ENCODE measurements around the gene PTPRT.
"Not testable (repeated sequence)": the region's sequence is repeated elsewhere in the genome, so short reads cannot be mapped to it uniquely, and the experiment has no call there.

The PTPRT gene

DNA sequence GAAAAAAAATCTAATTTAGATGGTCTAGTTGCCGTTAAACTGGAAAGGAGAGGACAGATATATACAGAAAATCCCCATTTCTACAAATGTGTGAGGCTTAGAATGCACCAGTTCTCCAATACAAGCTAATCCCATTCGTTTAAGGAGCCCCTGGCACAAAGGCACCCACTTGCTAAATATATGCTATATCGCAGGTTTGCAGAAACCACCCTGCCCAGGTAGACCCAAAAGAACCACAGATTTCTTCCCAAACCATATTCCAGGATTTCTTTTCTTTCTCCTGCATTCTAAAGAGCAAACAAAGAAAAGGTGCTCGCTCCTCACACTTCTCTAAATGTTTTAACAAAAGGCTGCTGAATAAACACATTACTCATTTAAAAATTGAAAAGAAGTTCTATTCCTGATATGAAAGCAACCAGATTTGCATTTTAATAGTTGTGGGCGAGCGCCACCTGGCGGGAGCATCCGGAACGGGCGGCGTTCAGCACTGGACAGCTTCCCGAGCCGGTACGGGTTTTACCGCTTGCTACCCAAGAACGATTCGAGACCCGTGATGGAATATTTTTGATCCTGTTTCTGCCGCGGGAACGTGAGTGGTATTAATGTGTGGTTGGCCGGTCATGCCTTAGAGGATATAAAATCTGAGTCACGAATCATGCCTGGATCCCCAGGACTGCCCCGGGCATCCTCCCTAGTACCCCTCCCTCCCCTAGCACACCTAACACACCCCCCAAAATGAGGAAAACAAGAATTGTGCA, 2.1 kb downstream of the PTPRT start:
- no peak for DNase-seq (ENCODE audit: low read depth)

DNA sequence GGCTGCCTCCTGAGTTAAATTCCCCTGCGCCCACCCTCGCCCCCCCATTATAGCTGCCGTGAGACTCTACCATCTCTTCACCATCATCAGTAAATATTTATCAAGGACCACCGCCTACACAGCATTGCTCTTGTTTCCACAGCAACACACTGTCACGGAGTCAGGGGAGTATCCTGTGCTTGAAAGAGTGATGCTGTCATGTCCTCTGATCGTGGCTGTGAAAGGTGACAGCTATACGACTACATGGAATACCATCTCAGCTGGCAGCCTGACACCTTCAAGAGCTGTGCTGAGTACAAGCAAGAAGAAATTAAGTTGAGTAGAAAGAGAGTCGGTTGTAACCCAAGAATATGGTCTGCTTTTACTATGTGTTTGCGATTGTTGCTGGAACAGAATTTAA, 3.4 kb downstream of the PTPRT start:
- DNase-seq (ENCODE audit: low read depth): no peak

DNA sequence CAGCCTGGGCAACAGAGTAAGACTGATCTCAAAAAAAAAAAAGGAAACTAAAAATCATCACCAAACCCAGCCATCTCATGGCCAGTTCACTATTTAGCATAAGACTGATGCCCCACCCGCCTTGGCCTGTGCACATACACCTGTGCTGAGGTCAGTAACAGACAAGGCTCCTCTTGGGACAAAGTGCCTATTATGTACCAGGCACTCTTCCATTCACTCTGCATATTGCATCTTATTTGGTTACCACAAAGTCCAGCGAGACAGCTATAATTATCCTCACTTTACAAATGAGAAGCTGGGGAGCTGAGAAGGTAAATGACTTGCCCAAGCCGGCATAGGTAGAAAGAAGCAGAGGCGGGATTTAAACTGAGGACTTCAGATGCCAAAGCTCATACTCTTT, 3.8 kb downstream of the PTPRT start:
- no peak for DNase-seq (ENCODE audit: low read depth)

DNA sequence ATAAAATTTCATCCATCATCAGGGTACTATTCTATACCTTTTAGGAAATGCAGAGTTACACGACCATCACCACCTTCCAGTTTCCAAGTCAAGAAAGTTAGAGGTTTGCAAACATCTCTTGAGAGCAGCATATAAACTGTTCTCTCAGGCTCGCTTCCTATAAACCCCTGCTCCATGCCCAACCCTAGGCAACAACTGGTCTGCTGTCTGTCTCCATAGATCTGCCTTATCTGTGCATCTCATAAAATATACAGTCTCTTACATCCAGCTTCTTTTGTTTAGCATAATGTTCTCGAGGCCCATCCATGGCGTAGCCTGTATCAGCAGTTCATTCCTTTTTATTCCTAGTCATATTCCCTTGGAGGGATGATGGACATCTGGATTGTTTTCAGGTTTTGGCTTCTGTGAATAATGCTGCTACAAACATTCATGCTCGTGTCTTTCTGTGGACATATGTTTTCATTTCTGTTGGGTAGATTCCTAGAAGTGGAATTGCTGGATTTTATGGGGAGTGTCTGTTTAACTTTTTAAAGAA, 6.1 kb downstream of the PTPRT start:
- DNase-seq (ENCODE audit: low read depth): no peak

DNA sequence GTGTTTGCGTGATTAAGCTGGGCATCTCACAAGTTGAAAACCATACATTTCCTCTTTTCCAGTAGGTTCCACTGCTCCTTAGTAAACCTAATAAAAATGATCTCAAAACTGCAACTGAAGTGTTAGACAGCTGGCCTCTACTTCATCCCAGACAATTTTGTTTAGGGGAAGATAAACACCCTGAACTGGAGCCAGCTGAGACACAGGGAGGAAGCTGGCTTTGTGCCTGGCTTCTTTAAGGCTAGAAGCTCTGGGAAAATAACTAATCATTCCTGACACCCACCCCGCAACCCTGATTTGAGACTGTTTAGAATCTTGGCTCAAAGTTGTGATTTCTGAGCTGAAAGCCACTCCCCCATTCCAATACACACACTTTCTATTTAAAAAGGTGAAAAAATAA, 11.6 kb downstream of the PTPRT start:
- DNase-seq (ENCODE audit: low read depth): no peak

DNA sequence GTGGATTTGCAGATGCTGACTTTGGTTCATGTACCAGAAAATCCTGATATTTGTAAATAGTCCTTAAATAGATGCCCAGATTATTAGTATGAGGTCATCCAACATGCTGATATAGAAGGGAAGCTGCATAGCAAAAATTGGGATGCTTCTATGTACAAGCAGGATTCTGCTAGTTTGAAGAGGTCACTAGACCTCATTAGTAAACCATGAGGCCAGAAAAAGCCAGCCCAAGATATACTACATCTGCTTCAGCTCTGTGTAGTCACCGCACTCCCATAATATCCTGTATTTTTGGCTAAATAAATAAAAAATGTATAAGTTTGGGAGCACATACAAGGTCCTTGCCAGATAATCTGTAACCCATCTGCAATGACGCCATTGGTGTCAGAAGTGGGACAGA, 13.0 kb downstream of the PTPRT start:
- no peak for DNase-seq (ENCODE audit: low read depth)

DNA sequence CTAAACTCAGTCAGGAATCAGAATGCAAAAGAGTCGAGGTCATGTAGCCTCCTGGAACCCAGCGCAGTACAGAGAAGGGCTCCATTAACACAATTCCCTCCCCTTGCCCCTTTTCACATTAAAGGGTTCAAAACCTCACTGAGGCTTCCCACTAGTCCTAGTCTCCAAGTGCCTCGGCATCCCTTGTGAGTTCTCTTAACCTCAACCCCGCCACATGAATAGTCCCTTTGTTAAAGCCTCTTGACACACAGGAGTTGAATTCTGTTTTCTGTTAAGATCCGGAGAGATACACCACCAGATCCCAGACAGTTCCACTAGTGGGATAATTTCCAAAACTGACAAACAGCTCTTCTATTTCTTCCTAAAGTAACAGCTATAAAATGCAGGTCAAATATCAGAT, 17.8 kb downstream of the PTPRT start:
- DNase-seq (ENCODE audit: low read depth): no peak

DNA sequence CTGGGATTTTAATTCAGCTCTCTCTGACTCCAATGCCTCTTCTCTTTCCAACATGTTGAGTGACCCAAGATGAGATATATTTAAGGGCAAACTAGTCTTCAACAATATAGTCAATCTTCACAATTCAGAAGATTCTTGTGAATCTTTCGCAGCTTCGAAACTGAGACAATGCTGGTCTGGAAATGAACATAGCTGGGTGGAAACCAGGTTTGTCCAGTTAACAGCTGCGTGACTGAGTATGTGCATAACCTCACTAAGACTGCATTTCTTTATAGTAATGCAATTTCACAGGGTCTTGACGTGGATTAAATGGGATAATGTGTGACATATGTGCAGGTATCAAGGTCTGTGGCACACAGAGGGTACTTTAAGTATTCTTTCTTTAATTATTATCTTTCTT, 18.9 kb downstream of the PTPRT start:
- DNase-seq (ENCODE audit: low read depth): no peak

DNA sequence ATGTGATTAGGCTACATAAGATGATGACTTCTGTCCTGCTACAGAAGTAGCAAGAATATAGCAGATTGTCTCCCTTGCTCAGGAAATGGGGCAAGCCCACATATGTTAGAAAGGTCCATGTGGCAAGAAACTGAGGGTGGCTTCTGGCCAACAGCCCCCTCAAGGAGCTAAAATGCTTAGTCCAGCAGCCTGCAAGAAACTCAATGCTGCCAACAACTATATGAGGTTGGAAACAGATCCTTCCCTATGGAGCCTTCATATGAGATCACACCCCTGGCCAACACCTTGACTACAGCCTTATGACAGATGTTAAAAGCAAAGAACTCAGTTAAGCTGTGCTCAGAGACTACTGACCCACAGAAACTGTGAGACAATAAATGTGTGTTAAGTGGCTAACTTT, 22.1 kb downstream of the PTPRT start:
- DNase-seq (ENCODE audit: low read depth): no peak

DNA sequence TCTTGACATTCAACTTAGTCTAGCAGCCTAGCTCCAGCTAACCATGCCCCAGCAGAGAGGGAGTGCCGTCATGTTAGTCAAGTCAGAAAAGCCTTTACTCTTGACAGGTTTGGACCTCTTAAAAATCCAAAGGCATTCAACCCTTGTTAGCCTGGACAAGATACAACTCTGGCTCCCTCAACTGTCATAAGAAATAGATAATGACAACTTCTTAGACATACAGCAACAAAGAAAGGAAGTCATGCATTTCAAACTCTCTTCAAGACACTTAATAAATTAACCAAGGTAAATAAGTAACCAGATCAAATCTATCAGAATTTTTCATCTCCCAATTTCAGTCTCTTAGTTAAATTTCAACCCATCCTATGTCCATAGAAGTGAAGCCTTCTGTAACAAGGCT, 22.7 kb downstream of the PTPRT start:
- no peak for DNase-seq (ENCODE audit: low read depth)

DNA sequence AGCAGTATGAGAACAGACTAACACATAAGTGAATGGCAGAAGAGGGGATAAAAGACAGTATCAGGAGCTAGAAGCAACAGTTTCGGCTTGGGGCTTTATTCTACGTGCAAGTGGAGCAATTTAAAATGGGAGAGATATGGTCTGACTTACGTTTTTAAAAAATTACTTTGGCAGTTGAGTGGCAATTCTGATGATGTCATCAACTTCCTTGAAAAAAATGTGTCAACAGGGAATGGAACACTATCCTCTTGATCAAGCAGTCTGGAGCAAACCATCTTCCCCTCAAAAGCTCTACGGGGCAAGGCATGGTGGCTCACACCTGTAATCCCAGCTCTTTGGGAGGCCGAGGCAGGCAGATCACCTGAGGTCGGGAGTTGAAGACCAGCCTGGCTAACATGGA, 24.1 kb downstream of the PTPRT start:
- no peak for DNase-seq (ENCODE audit: low read depth)

DNA sequence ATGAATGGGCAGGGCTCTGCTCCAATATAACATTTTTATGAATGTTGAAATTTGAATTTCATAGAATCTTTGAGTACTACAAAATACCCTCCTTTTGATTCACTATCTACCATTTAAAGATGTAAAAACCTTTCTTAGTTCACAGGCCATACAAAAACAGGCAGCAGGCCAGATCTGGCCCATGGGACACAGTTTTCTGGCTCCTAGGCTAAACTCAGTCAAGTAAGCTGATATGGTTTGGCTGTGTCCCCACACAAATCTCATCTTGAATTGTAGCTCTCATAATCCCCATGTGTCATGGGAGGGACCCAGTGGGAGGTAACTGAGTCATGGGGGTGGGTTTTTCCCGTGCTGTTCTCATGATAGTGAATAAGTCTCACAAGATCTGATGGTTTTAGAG, 25.0 kb downstream of the PTPRT start:
- DNase-seq (ENCODE audit: low read depth): not testable (repeated sequence)

DNA sequence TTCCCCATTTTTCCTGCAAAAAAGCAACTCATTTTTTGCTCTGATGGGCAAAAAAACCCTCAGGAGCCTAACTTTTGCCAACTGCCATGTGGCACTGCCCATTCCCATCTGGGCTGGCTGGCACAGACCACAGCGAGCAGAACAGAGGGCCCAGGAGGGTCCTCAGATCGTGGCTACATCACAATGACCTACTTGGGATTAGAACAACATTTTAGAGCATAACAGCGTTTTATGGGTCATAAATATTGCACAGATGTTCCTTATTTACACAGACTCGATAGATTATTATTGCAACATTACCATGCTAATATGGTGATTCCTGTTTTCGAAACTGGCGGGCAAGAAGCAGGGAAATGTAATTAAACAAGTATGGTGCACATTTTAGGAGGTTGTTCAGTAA, 28.0 kb downstream of the PTPRT start:
- no peak for DNase-seq (ENCODE audit: low read depth)

DNA sequence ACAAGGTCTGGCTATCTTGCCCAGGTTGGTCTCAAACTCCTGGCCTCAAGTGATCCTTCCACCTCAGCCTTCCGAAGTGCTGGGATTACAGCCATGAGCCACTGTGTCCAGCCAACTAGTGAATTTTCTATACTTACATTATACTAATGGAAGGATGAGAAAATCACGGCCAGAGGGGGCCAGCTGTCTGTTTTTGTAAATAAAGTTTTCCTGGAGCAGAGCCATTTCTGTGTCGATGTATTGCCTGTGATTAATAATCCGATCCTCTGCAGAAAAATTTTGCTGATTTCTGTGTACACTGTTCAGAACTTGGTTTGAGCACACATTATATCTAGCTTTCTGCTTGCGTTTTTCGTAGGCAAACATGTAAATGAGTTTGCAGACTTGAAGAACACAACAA, 28.8 kb downstream of the PTPRT start:
- DNase-seq (ENCODE audit: low read depth): no peak

DNA sequence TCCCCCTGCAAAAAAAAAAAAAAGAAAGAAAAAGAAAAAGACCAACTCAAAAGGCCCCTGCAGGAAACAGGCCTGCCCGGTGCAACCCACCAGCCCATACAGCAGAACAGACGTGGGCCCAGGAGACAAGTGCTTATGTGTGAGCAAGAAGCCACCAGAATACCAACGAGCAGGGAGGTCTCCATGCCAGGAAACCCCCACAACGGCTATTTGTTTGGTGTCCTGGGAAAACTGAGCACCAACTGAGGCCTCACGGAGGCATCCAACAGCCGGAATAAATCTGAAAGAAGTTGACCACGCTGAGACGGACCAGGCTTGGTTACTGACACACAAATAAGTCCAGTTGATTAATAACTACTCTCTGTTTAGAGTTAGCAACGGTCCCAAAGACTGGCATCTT, 29.7 kb downstream of the PTPRT start:
- DNase-seq (ENCODE audit: low read depth): no peak

DNA sequence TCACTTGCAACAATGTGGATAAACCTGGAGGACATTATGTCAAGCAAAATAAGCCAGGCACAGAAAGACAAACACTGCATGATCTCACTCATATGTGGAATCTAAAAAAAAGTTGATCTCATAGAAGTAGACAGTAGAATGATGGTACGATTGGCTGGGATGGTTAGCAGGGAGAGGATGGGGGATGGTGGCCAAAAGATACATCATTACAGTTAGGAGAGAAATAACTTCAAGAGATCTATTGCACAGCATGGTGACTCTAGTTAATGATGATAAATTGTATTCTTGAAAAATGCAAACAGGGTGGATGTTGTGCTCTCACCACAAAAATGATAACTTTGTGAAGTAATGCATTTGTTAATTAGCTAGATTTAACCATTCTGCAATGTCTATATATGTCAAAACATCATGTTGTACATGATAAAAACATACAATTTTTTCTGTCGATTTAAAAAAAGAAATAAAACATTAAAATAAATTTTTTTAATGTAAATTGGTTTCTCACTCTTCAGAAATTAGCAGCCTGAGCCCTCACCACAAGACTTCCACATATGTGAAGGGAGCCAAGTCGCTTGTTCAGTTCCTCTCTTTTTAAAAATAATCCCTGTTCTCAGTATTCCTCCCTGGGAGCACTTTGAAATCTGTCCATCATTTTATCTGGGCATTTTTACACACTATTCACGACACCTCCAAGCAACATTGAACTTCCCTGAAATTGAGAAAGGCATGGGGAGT, 34.2 kb downstream of the PTPRT start:
- DNase-seq (ENCODE audit: low read depth): no peak

DNA sequence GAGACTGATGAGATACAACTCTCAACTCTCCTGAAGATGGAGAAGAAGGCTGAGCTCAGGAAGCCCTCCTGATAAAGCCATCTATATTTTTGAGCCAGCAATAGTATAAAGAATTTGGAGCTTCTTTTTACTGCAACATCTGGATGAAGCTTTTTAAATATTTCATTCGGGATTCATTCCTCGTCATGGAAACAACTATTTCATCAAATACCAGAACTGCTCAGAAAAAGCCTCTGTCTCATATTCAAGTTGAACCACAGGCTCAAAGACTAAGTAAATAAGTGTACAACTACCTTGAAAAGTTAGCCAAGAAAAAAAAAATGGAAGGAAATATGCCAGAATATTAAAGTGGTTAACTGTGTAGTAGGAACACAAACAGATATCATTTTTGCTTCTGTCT, 37.8 kb downstream of the PTPRT start:
- no peak for DNase-seq (ENCODE audit: low read depth)

DNA sequence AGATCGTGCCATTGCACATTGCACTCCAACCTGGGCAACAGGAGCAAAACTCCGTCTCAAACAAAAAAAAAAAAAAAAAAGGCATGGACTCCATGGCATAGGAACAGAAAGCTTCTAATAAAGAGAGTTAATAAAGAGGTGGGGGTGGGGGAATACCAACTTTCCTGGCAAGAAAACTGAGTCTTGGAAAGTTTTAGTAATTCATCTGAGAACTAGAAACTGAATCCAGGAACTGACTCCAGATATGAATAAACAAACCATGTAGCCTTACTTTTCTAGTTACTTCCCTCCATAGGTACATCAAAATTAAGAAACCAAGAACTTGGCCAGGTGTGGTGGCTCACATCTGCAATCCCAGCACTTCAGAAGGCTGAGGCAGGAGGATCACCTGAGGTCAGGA, 38.5 kb downstream of the PTPRT start:
- no peak for DNase-seq (ENCODE audit: low read depth)

DNA sequence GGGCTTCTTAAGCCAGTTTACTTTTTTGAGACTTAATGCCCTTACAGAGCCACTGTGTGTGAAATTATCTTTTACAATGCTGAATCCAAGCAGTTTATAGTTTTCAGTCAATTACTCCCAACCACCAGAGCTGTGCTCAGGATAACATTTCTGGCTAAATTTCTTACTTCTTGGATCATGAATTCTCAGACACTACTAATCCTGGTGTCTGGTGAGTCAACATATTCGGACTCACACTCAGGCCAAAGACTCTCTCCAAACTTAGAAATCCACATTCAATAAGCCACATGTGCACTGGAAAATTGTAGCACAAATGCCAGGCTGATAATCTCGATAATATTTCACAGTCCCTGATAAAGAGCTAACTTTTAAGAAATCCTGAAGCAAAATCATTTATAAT, 49.0 kb downstream of the PTPRT start:
- no peak for DNase-seq (ENCODE audit: low read depth)

DNA sequence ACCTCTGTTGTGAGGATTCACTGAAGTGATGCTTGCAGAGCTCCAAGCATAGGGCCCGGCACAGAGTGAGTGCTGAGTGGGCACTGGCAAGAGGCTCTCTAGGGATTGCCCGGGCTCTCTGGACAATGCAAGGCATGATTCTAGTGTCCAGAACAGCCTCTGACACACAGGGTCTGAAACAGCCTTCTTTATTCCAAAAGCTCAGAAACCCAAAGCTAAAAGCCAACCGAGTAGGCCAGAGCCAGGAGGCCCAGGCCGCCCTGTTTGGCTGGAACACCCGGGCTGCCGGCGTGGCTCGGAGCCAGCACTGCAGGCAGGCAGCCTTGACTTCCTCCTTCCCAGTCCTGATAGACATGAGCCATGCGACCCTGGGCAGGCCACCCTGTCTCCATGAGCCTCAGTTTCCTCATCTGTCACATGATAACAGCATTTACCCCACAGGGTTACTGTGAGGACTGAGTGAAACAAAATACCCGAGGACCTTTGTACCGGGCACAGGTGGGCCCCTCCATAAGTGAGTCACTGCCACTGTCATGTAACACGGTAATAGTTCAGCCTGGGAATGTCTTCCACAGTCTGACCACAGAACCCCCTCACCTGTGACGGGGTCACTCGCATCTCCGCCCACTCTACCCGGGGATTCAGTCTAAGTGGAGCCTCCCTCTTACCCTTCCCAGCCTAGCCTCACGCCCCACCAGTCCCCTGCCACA, 51.5 kb downstream of the PTPRT start:
- no peak for DNase-seq (ENCODE audit: low read depth)

DNA sequence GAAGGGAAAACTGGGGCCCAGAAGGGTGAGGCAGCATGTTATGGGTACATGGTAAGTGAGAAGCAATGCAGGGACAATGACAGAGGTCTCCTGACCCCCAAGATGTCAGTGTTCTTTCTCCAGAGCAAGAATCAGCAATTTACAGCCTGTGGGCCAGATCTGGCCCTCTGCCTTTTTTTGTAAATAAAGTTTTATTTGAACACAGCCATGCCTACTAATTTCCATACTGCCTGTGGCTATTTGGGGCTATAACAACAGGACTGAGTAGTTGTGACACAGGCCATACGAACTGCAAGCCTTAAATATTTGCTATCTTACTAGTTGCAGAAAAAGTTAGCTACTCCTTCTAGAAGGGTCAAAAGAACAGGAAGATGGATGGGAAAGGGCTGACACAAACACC, 52.5 kb downstream of the PTPRT start:
- DNase-seq (ENCODE audit: low read depth): no peak

DNA sequence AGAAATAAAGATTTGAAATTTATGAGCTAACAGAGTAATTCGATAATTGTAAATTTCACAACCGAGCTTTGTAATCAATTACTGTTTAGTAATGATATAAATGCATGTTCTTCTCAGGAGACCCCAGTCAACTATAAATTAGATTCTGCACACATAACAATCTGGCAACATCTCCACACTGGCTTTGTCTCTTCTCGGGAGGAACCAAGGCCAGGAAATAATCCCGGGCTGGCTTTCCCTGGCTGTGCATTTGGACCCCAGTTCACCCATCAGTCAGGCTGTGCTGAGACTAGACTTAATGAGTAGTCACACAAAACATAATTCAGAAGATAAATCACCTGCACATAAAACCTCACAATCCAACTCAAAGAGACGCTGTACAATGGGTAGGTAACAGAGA, 65.5 kb downstream of the PTPRT start:
- no peak for DNase-seq (ENCODE audit: low read depth)

DNA sequence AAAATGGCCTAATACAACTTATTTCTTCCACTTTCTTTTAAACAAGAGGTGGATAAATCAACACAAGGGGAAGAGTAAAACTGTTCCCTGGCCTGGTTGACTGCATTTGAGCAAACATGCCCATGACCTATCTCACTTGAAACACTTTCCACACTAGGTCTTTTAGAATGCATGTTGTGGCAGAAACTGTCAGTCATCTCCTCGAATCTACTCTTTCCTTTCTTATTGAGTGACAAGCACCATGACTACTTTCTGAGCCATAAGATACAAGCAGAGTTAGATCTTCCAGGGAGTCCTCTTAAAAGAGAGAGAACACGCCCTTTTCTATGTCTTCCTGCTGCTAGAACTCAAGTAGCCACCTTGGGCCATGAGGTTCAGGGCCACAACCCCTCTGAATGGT, 66.5 kb downstream of the PTPRT start:
- DNase-seq (ENCODE audit: low read depth): no peak
